Transverse colon (tissue), 1 donor: ENCODE data around the gene XRCC2.

Source experiments
- EP300 ChIP-seq: sonication (generic); formaldehyde crosslinking; IDR thresholded peaks from one replicate; pipeline ENCODE4 v1.6.1; 2017; ENCODE audit warnings: antibody characterized with exemption, low read depth
- POLR2A ChIP-seq: fragments of 450-650 bp; IDR thresholded peaks from one replicate; pipeline ENCODE4 v1.6.1; 2016; ENCODE audit warnings: antibody characterized with exemption, mild to moderate bottlenecking, moderate library complexity

GRCh38 chr7:152640829-152641228 lies 35.1 kb downstream of the XRCC2 start:
- TF ChIP-seq POLR2A (no peak), EP300 (no peak)
